HG02884 (cell line): ENCODE data around the gene GPRIN1.

Experiments used
- ATAC-seq: cut with Tn5 transposase; IDR thresholded peaks from one replicate; pipeline ENCODE4 v1.9.1; 2021; ENCODE audit warnings: mild to moderate bottlenecking, moderate library complexity; ENCODE audit not compliant: unreplicated experiment

GPRIN1 gene

DNA sequence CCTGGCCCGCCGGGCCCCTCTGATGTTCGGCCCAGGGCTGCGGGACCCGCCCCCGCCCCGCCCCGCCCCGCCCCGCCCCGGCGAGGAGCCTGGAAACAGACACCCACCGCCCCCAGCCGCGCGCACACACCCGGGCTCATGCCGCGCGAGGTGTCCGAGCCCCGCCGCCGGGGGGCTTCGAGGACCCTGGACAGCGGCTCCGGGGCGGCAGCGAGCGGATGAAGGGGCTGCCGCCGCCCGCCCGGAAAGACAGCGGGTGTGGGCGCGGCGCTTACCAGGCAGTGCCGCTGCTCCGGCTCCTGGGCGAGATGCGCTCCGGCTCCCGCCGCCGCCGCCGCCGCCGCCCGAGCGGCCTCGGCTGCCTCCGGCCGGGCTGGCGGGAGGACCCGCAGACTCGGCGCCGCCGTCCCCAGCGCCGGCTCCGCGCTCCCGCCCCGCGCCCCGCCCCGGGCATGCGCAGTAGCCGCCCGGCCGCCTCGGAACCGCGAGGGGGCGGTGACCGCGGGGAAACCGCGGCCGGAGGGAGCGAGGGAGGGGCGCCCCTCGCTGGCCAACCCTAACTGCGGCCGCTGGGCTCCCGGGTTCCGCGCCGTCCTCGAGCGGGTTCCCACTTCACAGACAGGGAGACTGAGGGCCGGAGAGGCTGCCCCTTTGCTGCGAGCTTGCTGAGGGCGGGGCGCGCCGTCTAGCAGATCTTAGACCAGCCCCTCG is at the start of gene GPRIN1:
GPRIN1 (minus strand) TSS at position 433 of the 711 bp plus-strand sequence. CDS start 10,322 bp downstream, outside the sequence.
- ATAC-seq, result peak; percentile 66

DNA sequence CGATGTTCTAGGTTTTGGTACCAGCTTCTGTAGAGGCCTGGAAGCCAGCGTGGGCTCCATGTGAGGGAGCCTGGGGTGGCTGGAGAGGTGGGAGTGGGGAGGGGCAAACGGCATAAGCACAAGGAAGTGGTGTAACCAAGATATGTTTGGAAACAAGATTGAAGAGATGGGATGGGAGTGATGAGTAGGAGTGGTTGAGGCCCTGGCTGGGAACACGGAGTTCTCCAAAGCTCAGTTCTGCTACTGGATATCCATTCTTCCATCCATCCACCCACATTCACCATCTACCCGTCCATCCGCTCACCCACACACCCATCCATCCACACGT is 49.5 kb upstream of the GPRIN1 start:
- ATAC-seq, result no peak

DNA sequence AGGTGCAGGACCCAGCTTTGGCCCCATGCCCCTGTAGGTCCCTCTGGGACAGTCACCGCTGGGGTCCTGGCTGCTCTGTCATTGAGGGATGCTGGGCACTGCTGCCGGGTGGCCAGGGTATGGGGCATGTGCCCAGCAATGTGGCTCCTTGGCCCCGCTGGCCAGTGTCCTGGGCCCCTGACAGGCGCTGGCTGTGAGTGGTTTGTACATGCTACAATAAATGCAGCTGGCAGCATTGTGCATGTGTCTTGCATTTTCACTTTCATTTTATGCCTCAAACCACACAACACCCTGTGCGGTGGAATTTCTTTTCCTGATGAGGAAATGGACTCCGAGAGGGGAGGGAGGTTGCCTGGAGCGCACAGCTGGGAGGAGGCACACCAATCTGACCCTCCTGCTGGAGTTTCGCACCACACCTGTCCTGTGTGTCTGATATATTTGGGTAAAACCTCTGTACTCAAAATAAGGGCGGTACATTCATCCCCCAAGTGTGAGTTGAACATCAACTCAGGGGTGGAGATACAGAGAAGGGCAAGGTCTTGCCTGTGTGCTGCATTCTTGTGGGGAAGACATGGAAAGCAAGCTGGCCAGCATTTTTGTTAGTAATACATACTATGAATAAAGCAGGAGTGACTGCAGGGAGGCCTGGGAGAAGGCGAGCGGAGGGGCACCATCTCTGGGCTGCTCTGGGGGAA is 49.0 kb upstream of the GPRIN1 start:
- ATAC-seq, result no peak

DNA sequence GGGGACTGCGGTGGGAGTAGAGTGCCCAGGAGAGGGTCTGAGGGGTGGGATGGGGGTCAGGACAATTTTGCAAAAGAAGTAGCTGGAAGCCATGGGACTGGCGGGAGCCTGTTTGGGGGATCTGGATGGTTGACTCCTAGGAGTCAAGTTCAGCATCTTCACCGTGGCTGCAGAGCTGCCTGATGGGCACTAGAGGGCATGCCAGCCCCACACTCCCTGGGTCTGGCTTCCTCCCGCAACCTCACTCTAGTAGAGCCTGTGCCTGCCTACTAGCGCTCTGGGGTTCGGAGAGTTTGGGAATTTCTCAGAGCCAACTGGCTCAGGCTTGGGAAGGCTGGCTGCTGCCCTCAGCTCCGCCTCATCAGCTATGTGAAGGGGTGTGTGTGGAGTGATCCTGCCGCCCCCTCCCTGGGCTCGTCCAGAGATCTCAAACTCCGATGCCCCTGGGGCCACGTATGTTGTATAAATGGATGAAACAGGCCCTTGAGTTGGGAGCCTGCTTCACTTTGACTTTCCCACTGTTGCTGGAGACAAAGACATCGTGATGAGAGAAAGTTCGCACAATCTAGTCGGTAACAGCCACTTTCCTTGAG is 48.1 kb upstream of the GPRIN1 start:
- ATAC-seq, result peak; percentile 47

DNA sequence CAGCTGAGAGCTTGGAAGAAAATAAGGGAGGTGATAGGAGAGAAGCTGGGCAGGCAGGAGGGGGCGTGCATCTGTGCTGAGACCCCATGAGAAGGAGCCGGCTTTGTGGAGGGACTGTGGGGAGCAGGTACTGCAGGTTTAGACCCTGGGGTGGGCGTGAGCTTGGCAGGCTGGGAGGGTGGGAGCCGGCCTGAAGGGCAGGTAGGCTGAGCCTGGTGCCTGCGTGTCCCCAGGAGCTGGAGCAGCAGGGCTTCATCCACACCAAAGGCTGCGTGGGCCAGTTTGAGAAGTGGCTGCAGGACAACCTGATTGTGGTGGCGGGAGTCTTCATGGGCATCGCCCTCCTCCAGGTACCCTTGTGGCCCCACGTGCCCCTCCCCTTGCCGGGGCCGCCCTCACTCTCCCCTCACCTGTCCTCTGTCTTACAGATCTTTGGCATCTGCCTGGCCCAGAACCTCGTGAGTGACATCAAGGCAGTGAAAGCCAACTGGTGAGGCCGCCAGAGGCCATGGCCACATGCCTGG is 46.6 kb upstream of the GPRIN1 start:
- ATAC-seq, result no peak

DNA sequence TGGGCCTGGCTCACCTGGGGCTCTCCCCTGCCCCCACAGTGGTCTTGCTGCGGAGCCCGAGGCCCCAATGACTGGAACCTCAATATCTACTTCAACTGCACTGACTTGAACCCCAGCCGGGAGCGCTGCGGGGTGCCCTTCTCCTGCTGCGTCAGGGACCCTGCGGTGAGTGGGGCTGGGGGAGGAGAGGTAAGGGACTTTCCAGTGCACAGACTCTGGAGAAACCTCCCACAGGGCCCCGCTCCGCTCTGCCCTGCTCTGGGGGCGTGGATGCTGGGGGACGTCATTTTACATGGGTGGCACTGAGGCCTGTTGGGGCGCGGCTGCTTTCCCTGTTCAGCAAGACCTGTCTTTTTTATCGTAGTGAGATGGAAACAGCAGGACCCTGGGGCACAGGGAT is 44.9 kb upstream of the GPRIN1 start:
- ATAC-seq, result no peak

DNA sequence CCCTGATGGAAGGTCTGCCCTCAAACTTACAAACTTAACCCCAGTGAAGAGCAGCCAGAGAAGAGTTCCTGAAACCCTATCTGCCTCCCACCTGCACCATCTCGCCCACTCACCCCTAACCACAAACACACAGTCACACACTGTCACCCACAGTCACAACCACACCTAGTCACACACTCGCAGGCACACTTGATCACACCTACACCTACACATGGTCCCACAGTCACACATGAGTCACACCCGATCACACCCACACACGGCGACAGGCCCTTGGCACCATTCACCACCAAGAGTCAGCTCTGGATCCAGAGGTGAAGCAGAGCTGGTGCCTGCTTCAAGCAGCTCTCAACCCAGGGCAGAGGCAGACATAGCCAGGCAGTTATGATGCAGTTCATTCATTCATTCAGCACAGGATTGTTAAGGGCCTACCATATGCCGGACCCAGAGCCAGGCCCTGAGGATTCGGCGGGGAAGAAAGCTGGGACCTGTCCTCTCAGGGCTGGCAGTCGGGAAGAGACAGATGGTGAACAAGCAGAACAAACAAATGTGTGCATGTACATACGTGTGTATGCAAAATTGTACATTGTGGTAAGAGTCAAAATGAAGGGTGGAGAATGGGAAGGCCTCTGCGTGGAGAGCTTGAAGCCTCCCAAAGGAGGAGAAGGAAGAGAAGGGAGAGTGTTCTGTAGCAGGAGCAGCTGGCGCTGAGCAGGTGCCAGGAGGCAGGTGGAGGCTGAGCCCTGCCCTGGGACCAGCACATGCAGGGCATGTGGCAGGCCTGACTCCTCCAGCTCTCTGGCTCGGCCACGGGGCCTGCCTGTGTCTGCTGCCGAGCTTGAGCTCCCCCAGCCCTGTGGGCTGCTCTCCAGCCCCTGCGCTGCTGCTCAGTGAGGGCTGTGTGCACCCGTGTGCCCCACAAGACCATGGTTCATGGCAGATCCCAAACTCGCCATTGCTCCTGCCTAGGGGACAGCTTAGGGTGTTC is 43.7 kb upstream of the GPRIN1 start:
- ATAC-seq, result no peak

DNA sequence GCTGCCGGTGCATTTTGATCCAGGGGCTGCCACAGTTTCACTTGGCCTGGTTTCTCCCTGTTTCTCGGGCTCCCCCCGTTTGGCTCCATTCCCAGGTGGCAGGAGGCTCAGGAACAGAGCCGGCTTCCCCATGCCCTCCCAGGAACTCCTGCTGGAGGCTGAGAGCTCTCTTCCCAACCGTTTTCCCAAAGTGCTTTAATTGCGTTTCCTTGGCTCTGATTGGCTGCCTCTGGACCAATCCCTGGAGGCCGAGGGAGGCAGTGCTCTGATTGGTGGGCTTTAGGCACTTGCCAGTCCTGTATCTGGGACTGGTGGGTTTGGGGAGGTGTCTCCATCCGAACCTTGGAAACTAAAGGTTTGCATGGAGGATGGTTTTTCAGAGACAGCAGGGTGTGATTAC is 42.2 kb upstream of the GPRIN1 start:
- no peak for ATAC-seq

DNA sequence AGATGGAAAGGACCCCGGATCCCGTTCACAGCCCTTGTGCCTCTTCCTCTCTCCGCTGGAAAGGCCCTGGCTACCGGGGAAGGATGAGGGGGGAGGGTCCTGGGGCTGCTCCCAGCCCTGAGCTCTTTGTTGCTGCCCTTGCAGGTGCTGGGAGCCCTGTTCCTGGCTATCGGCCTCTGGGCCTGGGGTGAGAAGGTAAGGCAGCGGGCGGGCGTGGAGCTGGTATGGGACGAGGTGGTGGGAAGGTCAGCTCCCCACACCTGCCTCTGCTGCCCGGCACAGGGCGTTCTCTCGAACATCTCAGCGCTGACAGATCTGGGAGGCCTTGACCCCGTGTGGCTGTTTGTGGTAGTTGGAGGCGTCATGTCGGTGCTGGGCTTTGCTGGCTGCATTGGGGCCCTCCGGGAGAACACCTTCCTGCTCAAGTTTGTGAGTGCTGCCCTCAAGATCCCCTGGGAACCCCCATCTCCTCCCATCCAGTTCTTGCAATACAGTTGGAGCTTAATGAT is 41.6 kb upstream of the GPRIN1 start:
- no peak for ATAC-seq

DNA sequence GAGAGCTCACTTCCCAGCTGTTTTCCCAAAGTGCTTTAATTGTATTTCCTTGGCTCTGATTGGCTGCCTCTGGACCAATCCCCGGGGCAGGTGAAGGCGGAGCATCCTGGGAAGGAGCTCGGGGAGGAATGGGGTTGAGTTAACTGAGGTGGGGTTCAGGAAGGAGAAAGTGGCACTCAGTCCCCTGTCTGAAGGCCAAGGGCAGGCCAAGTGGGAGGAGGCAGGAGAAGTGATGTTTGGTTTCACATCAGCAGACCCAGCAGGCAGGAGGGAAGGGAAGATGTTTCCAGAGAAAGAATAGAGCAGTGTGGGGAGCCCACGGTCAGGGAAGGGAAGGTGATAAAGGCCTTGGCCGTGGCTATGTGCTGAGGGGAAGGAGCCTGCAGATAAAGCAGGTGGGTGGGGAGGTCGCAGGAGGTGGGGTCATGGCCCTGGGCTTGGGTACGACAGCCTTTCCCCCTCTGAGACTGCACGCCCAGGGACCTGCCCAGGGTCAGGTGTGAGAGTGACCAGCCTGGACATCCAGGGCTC is 40.5 kb upstream of the GPRIN1 start:
- ATAC-seq, result no peak

DNA sequence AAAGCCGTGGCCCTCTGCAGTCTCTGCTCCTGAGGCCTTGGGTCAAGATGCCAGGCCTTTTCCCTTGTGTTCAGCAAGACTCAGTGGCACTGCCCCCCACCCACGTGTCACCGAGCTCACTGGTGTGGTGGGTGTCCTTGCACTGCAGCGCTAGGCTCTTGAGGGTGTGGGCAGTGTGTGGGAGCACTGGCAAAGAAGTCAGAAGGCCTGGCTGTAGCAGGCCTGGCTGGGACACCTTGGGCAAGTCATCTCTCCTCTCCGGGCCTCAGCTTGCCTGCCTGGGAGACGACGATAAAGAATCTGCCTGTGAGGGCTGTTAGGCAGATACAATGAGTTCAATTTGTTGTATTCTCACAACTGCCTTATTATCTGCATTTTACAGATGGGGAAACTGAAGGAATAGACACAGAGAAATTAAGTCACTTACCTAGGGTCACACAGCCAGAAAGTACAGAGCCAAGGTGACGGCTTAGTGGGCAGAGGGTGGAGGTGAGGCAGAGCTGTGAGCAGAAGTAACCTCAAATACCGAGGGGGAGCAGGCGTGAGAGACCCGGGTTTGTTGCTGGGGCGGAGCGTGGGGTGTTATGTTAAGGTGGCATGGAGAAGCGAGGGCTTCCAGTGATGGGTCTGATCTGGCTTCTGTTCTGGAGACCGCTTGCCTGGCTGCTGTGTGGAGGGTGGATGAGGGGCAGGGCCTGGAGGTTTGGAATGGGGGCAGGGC is 38.7 kb upstream of the GPRIN1 start:
- no peak for ATAC-seq

DNA sequence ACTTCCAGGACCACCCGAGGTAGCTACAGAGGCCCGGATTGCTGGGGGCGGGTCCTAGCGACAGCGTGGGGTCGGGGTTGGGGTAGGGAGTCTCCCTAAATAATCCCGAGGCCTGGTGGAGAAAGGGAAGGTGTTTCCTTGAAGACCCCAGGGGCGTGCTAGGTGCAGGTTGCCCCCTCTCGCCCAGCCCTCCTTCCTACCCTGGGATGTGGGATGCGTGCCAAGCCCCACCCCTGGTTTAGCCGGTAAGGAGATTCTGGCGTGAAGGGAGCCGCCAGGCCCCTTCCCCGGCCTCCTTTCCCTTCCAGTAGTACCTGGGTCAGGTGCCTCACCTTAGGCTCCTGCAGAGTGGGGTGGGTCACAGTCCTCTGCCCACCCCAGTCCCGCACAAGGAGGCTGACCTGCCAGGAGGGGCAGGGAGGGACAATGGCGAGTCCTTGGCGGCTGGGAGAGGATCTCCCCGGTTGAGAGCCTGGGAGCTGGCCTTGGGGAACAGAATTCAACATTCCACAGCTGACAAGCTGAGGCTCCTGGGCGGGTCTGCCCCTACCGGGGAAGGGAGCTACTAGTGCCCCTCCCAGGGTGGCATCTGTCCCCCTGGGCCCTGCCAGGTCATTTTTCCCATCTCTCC is 38.0 kb upstream of the GPRIN1 start:
- ATAC-seq, result no peak

DNA sequence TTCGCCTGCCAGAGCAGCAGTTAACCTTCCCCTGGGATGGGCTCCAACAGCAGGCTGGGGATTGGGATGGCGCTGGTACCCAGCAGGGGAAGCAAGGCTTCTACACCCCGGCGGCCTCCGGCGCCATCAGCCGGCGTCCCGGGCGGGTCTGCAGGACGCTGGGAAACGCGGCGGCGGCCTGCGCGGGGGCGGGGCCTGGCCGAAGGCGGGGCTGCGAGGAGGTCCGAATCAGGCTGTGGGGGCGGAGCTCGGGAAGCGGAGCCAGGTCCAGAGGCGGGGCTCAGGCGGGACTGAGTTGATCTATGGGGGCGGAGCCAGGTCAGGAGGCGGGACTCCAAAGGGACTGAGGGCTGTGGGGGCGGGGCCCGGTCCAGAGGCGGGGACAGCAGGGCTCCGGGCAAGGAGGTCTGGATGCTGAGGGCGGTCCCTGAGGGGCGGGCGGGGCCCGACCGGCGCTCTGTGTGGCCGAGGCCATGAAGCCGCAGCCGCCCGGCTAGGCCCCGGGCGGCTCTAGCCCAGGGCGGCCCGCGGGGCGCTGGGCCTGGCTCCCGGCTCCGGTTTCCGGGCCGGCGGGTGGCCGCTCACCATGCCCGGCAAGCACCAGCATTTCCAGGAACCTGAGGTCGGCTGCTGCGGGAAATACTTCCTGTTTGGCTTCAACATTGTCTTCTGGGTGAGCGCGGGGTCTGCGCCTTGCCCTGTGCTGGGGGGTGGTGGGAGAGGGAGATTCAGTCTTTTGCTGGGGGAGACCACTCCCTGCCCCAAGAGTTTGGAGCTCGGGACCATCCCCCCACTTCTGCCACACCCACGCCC is 37.3 kb upstream of the GPRIN1 start, which contains the start of gene TSPAN17:
TSPAN17 (plus strand) TSS at position 455 of the 813 bp plus-strand sequence; CDS start at position 587, 132 bp downstream.
- peak; percentile 94 for ATAC-seq

DNA sequence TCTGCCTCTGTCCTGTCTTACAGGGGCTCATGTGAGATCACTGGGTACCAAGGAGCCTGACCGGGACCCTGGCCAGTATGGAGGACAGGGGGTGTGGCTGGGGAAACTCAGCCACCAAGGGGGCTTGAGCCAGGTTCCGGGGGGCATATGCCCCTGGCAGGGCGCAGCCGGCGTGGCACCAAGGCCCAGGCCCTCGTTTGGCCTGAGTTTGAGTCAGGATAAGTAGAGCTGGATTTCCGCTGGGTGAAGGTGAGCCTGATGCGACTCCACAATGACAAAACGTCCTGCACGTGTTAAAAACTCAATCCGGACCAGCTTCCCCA is 36.7 kb upstream of the GPRIN1 start:
- peak; percentile 6 for ATAC-seq

DNA sequence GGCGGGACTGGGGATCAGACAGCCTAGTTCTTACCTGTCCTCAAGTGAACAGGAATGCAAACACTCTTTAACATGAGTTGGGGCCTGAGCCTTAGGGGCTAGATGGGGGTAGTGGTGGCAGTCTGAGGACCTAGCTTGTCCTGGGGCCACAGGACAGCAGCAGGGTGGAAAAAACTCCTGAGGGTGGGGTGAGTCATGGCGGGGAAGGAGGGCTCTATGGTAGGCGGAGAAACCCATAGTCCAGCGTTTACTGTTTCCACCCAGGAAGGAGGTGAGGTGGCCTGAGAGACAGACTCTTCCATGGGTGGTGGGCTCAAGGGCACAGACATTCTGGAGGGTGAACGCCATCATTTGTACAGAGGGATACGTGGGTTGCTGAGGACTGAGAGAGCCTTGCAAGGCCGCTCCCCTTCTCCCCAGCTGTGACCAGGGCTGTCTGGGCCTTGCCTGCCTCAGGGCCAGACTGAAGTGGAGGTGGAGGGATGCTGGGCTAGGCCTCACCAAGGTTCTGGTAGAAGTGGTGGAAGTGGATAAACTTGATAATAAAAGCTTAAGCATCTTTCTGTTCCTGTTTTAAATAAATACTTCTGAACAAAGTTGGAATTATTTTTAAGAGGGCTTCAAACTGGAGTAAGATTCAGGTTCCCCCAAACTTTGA is 36.2 kb upstream of the GPRIN1 start:
- no peak for ATAC-seq

DNA sequence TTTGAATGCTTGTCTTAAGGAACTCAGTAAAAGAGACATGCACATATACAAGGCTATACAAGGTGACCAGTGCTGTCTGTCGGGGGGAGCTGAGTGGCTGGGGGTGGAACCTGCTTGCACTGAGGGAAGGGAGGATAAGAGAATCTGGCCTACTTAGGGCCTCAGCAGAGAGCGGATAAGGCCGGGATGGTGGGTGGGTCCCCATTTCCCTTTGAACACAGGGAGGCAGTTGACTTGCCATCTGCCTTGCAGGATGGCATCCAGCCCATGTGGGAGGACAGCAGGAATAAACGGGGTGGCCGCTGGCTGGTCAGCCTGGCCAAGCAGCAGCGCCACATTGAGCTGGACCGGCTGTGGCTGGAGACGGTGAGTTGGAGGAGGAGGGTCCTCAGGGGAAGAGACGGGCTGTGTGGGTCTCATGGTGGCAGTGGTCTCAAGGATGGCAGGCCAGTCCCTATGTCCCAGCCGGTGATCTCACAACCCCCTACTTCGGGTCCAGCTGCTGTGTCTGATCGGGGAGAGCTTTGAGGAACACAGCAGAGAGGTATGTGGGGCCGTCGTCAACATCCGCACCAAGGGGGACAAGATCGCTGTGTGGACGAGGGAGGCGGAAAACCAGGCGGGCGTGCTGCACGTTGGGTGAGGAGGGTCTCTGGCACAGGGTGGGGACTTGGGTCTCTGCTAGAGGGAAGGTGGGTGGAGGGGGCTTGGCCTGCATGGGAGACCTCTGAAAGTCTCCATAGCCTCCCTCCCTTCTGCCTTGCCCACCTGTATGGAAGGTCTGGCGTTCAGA is 35.1 kb upstream of the GPRIN1 start:
- ATAC-seq, result no peak

DNA sequence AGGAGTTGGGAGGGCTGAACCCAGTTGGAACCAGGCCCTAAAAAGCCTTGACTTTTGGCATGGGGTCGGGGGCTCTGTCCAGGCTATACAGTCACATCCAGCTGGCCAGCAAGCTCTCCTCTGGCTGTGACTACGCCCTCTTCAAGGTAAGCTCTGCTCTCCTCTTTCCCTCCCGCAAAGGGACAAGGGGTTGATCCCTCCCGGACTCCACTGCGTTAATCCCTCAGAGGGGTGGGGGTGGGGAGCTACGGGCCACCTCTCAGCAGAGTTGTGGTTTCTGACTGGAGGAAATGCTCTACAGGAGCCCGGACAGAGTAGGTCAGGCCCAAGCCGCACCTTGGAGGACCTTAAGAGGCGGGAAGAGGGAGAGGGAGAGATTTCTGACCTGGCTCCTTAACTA is 34.3 kb upstream of the GPRIN1 start:
- ATAC-seq, result no peak
